BE2C (cell line): ENCODE measurements around the gene HEPHL1.

Experiments used
- DNase-seq: peaks from one replicate; pipeline ENCODE4 v3.0.0-alpha.2; 2020
- H3K27me3 ChIP-seq: fragments of 250-450 bp; sonication (Bioruptor Pico); 2 replicates; pipeline ENCODE4 v1.5.1; 2020; ENCODE audit warnings: mild to moderate bottlenecking
- H3K36me3 ChIP-seq: fragments of 250-450 bp; sonication (Bioruptor Pico); 2 replicates; pipeline ENCODE4 v1.5.1; 2020; ENCODE audit warnings: mild to moderate bottlenecking
- H3K4me1 ChIP-seq: fragments of 250-450 bp; sonication (Bioruptor Pico); 2 replicates; pipeline ENCODE4 v1.5.1; 2020
- H3K4me3 ChIP-seq: 2 replicates; pipeline ENCODE4 v1.5.1; 2011; ENCODE audit warnings: low read depth, low read length
- H3K9me3 ChIP-seq: fragments of 250-450 bp; sonication (Bioruptor Pico); 2 replicates; pipeline ENCODE4 v1.5.1; 2020
- TF ChIP-seq, protein P1 (sequence below): IDR thresholded peaks from 2 replicates; pipeline ENCODE4 v1.5.1; 2012; ENCODE audit warnings: mild to moderate bottlenecking, low read depth, low read length

Gene HEPHL1

DNA sequence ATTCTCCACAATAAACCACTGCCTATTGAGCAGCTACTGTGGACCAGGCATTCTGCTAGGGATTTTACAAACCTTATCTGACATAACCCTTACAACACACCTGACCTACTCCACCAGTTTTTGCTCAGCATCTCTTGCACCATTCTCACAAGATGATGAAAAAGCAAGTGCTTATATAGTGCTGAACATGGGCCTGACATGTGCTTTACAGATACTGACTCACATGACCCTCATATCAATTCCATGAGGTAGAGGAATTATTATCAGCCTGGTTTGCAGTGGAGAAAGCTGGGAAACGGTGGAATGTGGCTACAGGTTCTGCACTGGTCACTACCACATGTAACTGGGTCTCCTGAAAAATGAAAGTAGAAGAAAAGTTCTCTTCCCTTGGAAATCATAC lies 69.9 kb downstream of the HEPHL1 start:
- DNase-seq, result no peak
- no peaks in the 10 kb centered on the region for H3K9me3 ChIP-seq
- H3K4me3 ChIP-seq, result no peak overlapping the region
- H3K27me3 ChIP-seq, result peaks cover 6% of the 10 kb centered on the region; the same call in 1 of the 2 replicates
- TF ChIP-seq, protein P1, sequence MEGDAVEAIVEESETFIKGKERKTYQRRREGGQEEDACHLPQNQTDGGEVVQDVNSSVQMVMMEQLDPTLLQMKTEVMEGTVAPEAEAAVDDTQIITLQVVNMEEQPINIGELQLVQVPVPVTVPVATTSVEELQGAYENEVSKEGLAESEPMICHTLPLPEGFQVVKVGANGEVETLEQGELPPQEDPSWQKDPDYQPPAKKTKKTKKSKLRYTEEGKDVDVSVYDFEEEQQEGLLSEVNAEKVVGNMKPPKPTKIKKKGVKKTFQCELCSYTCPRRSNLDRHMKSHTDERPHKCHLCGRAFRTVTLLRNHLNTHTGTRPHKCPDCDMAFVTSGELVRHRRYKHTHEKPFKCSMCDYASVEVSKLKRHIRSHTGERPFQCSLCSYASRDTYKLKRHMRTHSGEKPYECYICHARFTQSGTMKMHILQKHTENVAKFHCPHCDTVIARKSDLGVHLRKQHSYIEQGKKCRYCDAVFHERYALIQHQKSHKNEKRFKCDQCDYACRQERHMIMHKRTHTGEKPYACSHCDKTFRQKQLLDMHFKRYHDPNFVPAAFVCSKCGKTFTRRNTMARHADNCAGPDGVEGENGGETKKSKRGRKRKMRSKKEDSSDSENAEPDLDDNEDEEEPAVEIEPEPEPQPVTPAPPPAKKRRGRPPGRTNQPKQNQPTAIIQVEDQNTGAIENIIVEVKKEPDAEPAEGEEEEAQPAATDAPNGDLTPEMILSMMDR, result no peak
- H3K4me1 ChIP-seq, result no peaks in the 10 kb centered on the region
- H3K36me3 ChIP-seq, result no peaks in the 10 kb centered on the region

DNA sequence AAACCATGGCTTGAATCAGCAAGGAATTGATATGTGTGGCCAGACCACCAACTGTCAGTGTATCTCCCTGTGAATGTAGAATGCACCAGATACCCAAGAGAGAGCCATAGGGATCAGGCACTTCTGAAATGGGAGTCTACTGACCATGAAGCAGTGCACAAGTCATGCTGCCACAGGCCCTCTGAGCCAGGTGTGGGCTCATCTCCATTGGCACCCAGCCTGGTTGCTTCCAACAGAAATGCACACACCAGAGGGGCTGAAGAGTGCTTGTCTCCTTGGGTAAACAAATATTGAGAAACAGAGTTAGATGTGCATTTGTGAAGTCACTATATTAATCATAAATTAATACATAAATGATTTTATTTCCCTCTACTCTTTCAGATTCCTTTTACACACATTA lies 79.1 kb downstream of the HEPHL1 start:
- no peak overlapping the region for H3K4me3 ChIP-seq
- TF ChIP-seq, protein P1, result no peak
- DNase-seq, result no peak
- no peaks in the 10 kb centered on the region for H3K27me3 ChIP-seq
- H3K4me1 ChIP-seq, result no peaks in the 10 kb centered on the region
- no peaks in the 10 kb centered on the region for H3K36me3 ChIP-seq
- H3K9me3 ChIP-seq, result no peaks in the 10 kb centered on the region

DNA sequence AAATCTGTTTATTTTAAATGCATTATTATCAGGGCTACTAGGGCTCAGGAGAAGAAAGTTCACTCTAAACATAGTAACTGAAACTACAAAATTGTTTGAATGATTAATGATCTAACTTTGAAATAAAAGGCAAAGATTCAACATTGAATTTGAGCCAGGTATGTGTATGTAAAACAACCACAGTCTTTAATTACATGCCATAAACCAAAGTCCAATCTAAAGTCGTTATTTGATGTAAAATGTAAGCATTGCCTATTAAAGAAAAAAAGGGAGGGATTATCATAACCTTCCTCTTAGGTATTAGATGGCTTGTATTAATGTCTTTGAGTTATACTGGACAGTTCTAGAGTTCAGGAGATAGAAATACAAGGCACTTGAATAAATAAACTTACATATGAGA lies 82.3 kb downstream of the HEPHL1 start:
- TF ChIP-seq, protein P1, result no peak
- no peak for DNase-seq
- H3K36me3 ChIP-seq, result no peaks in the 10 kb centered on the region

DNA sequence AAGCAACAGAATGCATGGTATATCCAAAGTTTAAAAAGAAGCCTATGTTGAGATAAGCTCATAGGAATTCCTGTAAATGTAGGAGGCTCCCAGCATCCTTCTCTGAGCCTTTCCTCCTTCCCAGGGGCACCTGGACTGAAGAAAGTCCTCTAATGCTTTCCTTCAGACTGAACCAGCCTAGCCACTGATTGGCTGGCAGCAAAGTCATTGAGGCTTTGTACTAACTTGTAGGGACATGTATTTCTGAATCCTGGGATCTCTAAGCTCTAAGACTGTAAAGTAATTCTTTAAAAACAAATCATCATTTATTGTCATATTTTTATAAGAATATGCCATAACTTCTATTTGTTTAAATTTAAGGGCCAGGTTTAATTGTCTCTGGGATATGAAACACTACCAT lies 83.6 kb downstream of the HEPHL1 start:
- no peaks in the 10 kb centered on the region for H3K36me3 ChIP-seq
- DNase-seq, result no peak
- TF ChIP-seq, protein P1, result no peak
- H3K9me3 ChIP-seq, result no peaks in the 10 kb centered on the region
- no peaks in the 10 kb centered on the region for H3K4me1 ChIP-seq
- no peak overlapping the region for H3K4me3 ChIP-seq
- H3K27me3 ChIP-seq, result no peaks in the 10 kb centered on the region; the same call in 1 of the 2 replicates

More for the DNA sequence above, 82.3 kb downstream of the HEPHL1 start:
- Histone ChIP-seq H3K27me3 (no peaks in the 10 kb centered on the region), H3K4me3 (no peak overlapping the region), H3K4me1 (no peaks in the 10 kb centered on the region), H3K9me3 (no peaks in the 10 kb centered on the region)

DNA sequence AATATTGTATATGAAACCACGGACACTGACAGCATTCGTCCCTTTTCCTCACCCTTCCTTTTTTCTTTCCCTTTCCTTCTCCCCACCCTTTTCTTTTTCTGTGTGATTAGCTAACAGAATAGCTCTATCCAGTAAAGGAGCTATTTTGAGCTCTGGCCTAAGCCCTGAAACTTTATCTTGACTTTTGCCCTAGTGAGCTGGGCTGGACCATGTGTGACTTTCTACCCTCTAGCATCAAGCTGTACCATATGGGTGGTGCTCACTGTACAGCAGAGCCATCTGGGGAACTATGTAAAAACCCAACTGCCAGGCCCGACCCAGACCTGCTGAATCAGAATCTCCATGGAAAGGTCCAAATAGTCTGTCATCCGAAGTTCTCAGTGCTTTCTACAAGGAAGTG lies 85.6 kb downstream of the HEPHL1 start:
- Histone ChIP-seq H3K9me3 (no peaks in the 10 kb centered on the region), H3K27me3 (no peaks in the 10 kb centered on the region; the same call in 1 of the 2 replicates), H3K4me3 (no peak overlapping the region), H3K36me3 (no peaks in the 10 kb centered on the region), H3K4me1 (no peaks in the 10 kb centered on the region)
- TF ChIP-seq, protein P1, result no peak
- no peak for DNase-seq

DNA sequence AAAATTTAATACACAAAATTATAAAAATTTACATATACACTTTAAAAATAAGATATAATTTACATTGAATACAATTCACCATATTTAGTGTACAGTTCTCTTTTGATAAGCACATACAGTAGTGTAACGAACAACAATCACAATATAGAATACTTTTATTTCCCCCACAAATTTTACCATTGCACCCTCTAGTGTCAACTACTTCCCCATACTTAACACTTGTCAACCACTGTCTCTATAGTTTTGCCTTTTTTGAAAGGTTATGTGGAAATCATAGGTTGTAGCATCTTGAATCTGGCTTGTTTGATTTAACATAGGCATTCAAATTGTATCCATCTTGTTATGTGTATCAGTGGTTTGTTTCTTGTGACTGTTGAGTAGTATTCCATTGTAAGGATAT lies 86.2 kb downstream of the HEPHL1 start:
- Histone ChIP-seq H3K4me3 (no peak overlapping the region), H3K27me3 (no peaks in the 10 kb centered on the region; the same call in 1 of the 2 replicates), H3K36me3 (no peaks in the 10 kb centered on the region), H3K4me1 (no peaks in the 10 kb centered on the region), H3K9me3 (no peaks in the 10 kb centered on the region)
- DNase-seq, result no peak
- TF ChIP-seq, protein P1, result peak; percentile 25; the same call in 1 of the 2 replicates
